ENCODE results near the gene TOLLIP. TPM values are rescaled to one million over a fixed set of nuclear protein-coding genes. Genes with fewer than 3 reads are reported as not detected.

The TOLLIP gene
- total and polyA plus RNA-seq, 2 of the 8 experiments (the other 6 are each of a cell fraction or from before 2014, with no cell fraction given) = 23.7 to 34.7 TPM

GRCh38 chr11:1278766-1279673 is 30.4 kb downstream of the TOLLIP start (continued):
- TF ChIP-seq CTCF (IDR thresholded peaks at IDR 0.05; ENCODE audit: control extremely low read depth in 1 of 3, insufficient read depth in 1 of 3, low read depth in 1 of 3, low read length in 3 of 3) (no peak), POLR2A (IDR thresholded peaks at IDR 0.05; ENCODE audit: control extremely low read depth in 1 of 2, low read depth in 2 of 2, low read length in 2 of 2) (no peak)
